HCT116 (cell line): ENCODE results near the gene PRRT1B. TPM values are rescaled to one million over a fixed set of nuclear protein-coding genes. Genes with fewer than 3 reads are reported as not detected.

Experiments
- ATAC-seq: fragments of 200-7000 bp; cut with Tn5 transposase; 2 replicates; pipeline ENCODE4 v1.9.1; 2020; ENCODE audit warnings: mild to moderate bottlenecking, moderate library complexity
- Bru-seq: library from RNA; stranded (reverse); fragments of 400-500 nt; gene quantifications from one replicate; lab custom pipeline; 2021; lab: Mats Ljungman, UMichigan
- BruChase-seq, 2 experiments: library from RNA; stranded (reverse); fragments of 400-500 nt; gene quantifications; one replicate each; lab custom pipeline; 2021; lab: Mats Ljungman, UMichigan
- BruUV-seq: library from RNA; stranded (reverse); fragments of 400-500 nt; replicated peaks from 2 replicates; lab custom pipeline; 2021; lab: Mats Ljungman, UMichigan
- CTCF ChIA-PET: fragments of 300-600 bp; sonication (Branson Sonifier 250); formaldehyde crosslinking; loops from one replicate; lab custom pipeline; 2021; ENCODE audit warnings: antibody characterized with exemption; lab: Charles Lee
- POLR2A ChIA-PET: fragments of 300-600, 350-600 bp; sonication (Branson Sonifier 250); formaldehyde crosslinking; loops from one replicate; lab custom pipeline; 2021; ENCODE audit warnings: antibody characterized with exemption; lab: Charles Lee
- RAD21 ChIA-PET, 2 experiments: fragments of 300-600 bp; sonication (Branson Sonifier 250); formaldehyde crosslinking; loops; one replicate each; lab custom pipeline; 2023; ENCODE audit warnings: low total read pairs in 2 of 2; ENCODE audit not compliant: uncharacterized antibody in 2 of 2, unreplicated experiment in 2 of 2, low non-redundant PET in 1 of 2; lab: Charles Lee
- DNase-seq: peaks from one replicate; pipeline ENCODE4 v3.0.0-alpha.2; 2010; ENCODE audit warnings: low read depth, low spot score
- H2AFZ ChIP-seq: fragments of 200-600 bp; shearing (Covaris generic), sonication (generic); 2 replicates; pipeline ENCODE4 v1.6.1; 2017; ENCODE audit warnings: low read depth, mixed run types, mixed read lengths, antibody characterized with exemption, low read length; ENCODE audit not compliant: poor library complexity, severe bottlenecking
- H3K27ac ChIP-seq: 2 replicates; pipeline ENCODE4 v1.5.1; 2012; ENCODE audit warnings: low read depth, low read length
- H3K27me3 ChIP-seq: fragments of 200-600 bp; sonication (generic); 2 replicates; pipeline ENCODE4 v1.6.1; 2016; ENCODE audit warnings: mixed run types, low read length, mixed read lengths; ENCODE audit not compliant: insufficient read depth
- H3K36me3 ChIP-seq, 2 experiments: fragments of 200-500 bp in 1 of 2; fragments of 200-600 bp in 1 of 2; sonication (Bioruptor generic) in 1 of 2; sonication (generic) in 1 of 2; 2 replicates each; pipeline versions ENCODE4 v1.5.1 to v1.6.1; 2014 to 2016; ENCODE audit warnings: low read length in 2 of 2, inconsistent platforms in 1 of 2, mixed read lengths in 1 of 2, mixed run types in 1 of 2; ENCODE audit not compliant: insufficient read depth in 2 of 2, control insufficient read depth in 1 of 2
- H3K4me1 ChIP-seq, 2 experiments: fragments of 200-600 bp in 1 of 2; sonication (generic) in 1 of 2; 2 replicates each; pipeline versions ENCODE4 v1.5.1 to v1.6.1; 2012 to 2017; ENCODE audit warnings: low read length in 2 of 2, inconsistent platforms in 1 of 2, mild to moderate bottlenecking in 1 of 2, mixed read lengths in 1 of 2, mixed run types in 1 of 2, moderate library complexity in 1 of 2; ENCODE audit not compliant: insufficient read depth in 2 of 2, control insufficient read depth in 1 of 2
- H3K4me2 ChIP-seq: fragments of 200-600 bp; sonication (generic); 2 replicates; pipeline ENCODE4 v1.6.1; 2017; ENCODE audit warnings: mixed run types, low read length, mixed read lengths
- H3K4me3 ChIP-seq, 2 experiments: fragments of 200-600 bp in 1 of 2; sonication (generic) in 1 of 2; replicated peaks in 1 of 2; 2 replicates each; pipeline ENCODE4 v1.5.1; 2011 to 2016; ENCODE audit warnings: low read length in 2 of 2, control low read depth in 1 of 2, low read depth in 1 of 2, mild to moderate bottlenecking in 1 of 2, mixed read lengths in 1 of 2, mixed run types in 1 of 2
- H3K79me2 ChIP-seq: fragments of 200-600 bp; sonication (generic); 2 replicates; pipeline ENCODE4 v1.6.1; 2017; ENCODE audit warnings: mild to moderate bottlenecking, mixed run types, low read length, moderate library complexity, mixed read lengths; ENCODE audit not compliant: insufficient read depth
- H3K9ac ChIP-seq: fragments of 200-600 bp; sonication (generic); 2 replicates; pipeline ENCODE4 v1.6.1; 2016; ENCODE audit warnings: low read length, mixed read lengths
- H3K9me2 ChIP-seq: fragments of 200-600 bp; sonication (generic), shearing (Covaris generic); 2 replicates; pipeline ENCODE4 v1.6.1; 2017; ENCODE audit warnings: mixed run types, mild to moderate bottlenecking, moderate library complexity; ENCODE audit not compliant: insufficient read depth
- H3K9me3 ChIP-seq, 2 experiments: fragments of 200-500 bp in 1 of 2; fragments of 200-600 bp in 1 of 2; sonication (Bioruptor generic) in 1 of 2; sonication (generic) in 1 of 2; 2 replicates each; pipeline ENCODE4 v1.6.1; 2014 to 2017; ENCODE audit warnings: low read length in 2 of 2, mixed read lengths in 2 of 2, inconsistent platforms in 1 of 2, low read depth in 1 of 2, mild to moderate bottlenecking in 1 of 2, mixed run types in 1 of 2, moderate library complexity in 1 of 2; ENCODE audit not compliant: control insufficient read depth in 1 of 2, insufficient read depth in 1 of 2
- H4K20me1 ChIP-seq: fragments of 200-600 bp; sonication (generic), shearing (Covaris generic); 2 replicates; pipeline ENCODE4 v1.6.1; 2017; ENCODE audit warnings: mixed run types, mild to moderate bottlenecking, moderate library complexity; ENCODE audit not compliant: insufficient read depth
- ATF3 ChIP-seq: IDR thresholded peaks from 2 replicates; pipeline ENCODE4 v1.6.1; 2012
- CEBPB ChIP-seq: IDR thresholded peaks from 2 replicates; pipeline ENCODE4 v1.6.1; 2012; ENCODE audit warnings: low read depth
- CTCF ChIP-seq, 3 experiments: fragments of 200-600 bp in 1 of 3; sonication (generic) in 1 of 3; IDR thresholded peaks in 2 of 3; conservative IDR thresholded peaks in 1 of 3; 2 replicates each; pipeline ENCODE4 v1.5.1; 2012 to 2017; ENCODE audit warnings: low read depth in 2 of 3, low read length in 2 of 3, antibody characterized with exemption in 1 of 3, borderline replicate concordance in 1 of 3, control low read depth in 1 of 3, mild to moderate bottlenecking in 1 of 3, mixed read lengths in 1 of 3, mixed run types in 1 of 3, moderate library complexity in 1 of 3; ENCODE audit not compliant: insufficient read depth in 1 of 3
- EGR1 ChIP-seq: IDR thresholded peaks from 2 replicates; pipeline ENCODE4 v1.6.1; 2012; ENCODE audit warnings: low read depth
- ELF1 ChIP-seq: IDR thresholded peaks from 2 replicates; pipeline ENCODE4 v1.6.1; 2012; ENCODE audit warnings: low read depth, borderline replicate concordance
- EZH2 ChIP-seq: fragments of 200-600 bp; sonication (generic); IDR thresholded peaks from 2 replicates; pipeline ENCODE4 v1.6.1; 2017; ENCODE audit warnings: antibody characterized with exemption, mixed run types
- EZH2phosphoT487 ChIP-seq: fragments of 200-600 bp; IDR thresholded peaks from 2 replicates; pipeline ENCODE4 v1.6.1; 2018; ENCODE audit warnings: antibody characterized with exemption, borderline replicate concordance
- JUND ChIP-seq: IDR thresholded peaks from 2 replicates; pipeline ENCODE4 v1.6.1; 2012
- POLR2A ChIP-seq: IDR thresholded peaks from 2 replicates; pipeline ENCODE4 v1.7.0; 2011; ENCODE audit warnings: borderline replicate concordance; ENCODE audit not compliant: insufficient read depth, insufficient read length; ENCODE audit errors: extremely low read depth
- RAD21 ChIP-seq: IDR thresholded peaks from 2 replicates; pipeline ENCODE4 v1.6.1; 2012; ENCODE audit warnings: low read depth, mild to moderate bottlenecking
- REST ChIP-seq: IDR thresholded peaks from 2 replicates; pipeline ENCODE4 v1.6.1; 2012; ENCODE audit warnings: low read depth
- SIN3A ChIP-seq: IDR thresholded peaks from 2 replicates; pipeline ENCODE4 v1.6.1; 2012; ENCODE audit warnings: low read depth
- SP1 ChIP-seq: IDR thresholded peaks from 2 replicates; pipeline ENCODE4 v1.6.1; 2012; ENCODE audit warnings: low read depth
- YY1 ChIP-seq: IDR thresholded peaks from 2 replicates; pipeline ENCODE4 v1.6.1; 2011; ENCODE audit warnings: low read length, low read depth, moderate library complexity, mild to moderate bottlenecking; ENCODE audit not compliant: insufficient replicate concordance; ENCODE audit errors: extremely low read depth
- ZBTB33 ChIP-seq: IDR thresholded peaks from 2 replicates; pipeline ENCODE4 v1.6.1; 2011; ENCODE audit warnings: mild to moderate bottlenecking, low read length, moderate library complexity; ENCODE audit not compliant: insufficient replicate concordance; ENCODE audit errors: extremely low read depth
- ZFX ChIP-seq: fragments of 450-650 bp; IDR thresholded peaks from 2 replicates; pipeline ENCODE4 v1.6.1; 2017
- ZNF274 ChIP-seq: fragments of 200-500 bp; sonication (Bioruptor generic); IDR thresholded peaks from 2 replicates; pipeline ENCODE4 v1.6.1; 2014; ENCODE audit warnings: mild to moderate bottlenecking, low read depth, low read length, inconsistent platforms
- intact Hi-C: fragments of 100-400 bp; cut with micrococcal nuclease; formaldehyde crosslinking; loops from 2 replicates; pipeline ENCODE4 v1.10.0; 2022
- long read RNA-seq: library from polyadenylated mRNA; unstranded; transcript quantifications from one replicate; pipeline ENCODE4 v2.0.0, GENCODE V29; 2021; ENCODE audit not compliant: unreplicated experiment
- polyA plus RNA-seq: library from polyadenylated mRNA; unstranded; fragments of >200 nt; gene quantifications from 2 replicates; pipeline ENCODE4 v1.2.1, GENCODE V29; 2012; ENCODE audit warnings: missing spikeins
- total RNA-seq: library from RNA; stranded (reverse); gene quantifications from one replicate; pipeline ENCODE4 v1.2.1, GENCODE V29; 2021; ENCODE audit not compliant: unreplicated experiment
- TF ChIP-seq, protein P1 (sequence below): IDR thresholded peaks from 2 replicates; pipeline ENCODE4 v1.6.1; 2012

PRRT1B gene
- total RNA-seq (not detected), Bru-seq, nascent RNA (percentile 16 among the genes with signal in this experiment), BruChase-seq, experiment 1, labeled RNA remaining after a 6-hour chase (percentile 23 among the genes with signal in this experiment), BruChase-seq, experiment 2, labeled RNA remaining after a 2-hour chase (percentile 13 among the genes with signal in this experiment)
- polyA plus RNA-seq = 0.10 TPM in 1 of 2 replicates, not detected in the other
- long read RNA-seq = 0 reads

DNA sequence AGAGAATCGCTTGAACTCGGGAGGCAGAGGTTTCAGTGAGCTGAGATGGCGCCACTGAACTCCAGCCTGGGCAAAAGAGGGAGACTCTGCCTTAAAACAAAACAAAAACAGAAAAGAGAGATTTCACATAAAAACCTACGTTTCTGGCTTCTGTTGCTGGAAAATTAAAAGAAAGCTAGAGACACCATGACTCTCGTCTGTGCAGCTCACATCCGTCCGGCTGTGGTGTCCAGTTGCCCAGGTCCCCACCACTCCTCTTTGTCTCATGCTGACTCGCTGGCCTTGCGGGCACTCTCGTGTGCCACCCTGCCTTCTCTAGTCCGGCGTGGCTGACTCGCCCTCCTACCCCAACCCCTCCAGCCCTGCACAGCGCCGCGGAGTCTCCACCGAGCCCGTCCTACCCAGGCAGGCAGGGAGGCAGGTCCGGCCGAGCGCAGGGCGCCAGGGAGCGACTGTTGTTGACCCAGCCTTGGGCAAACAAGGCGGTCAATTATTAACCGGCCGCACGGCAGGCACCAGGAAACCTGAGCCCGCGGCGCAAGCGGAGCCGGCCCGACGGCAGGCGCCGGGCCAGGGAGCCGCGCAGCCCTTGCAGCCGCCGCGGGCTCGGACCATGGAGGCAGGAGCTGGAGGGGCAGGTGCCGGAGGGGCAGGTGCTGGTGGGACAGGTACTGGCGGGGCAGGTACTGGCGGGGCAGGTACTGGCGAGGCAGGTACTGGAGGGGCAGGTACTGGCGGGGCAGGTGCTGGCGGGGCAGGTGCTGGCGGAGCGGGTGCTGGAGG is at the start of gene PRRT1B:
Gene PRRT1B (plus strand): TSS at position 521 of the 783 bp plus-strand sequence. CDS start 93 bp downstream, at position 614.
- POLR2A ChIA-PET = no interaction called here
- no peaks in the 10 kb centered on the region for H3K9me2 ChIP-seq
- RAD21 ChIA-PET = no interaction called here
- H2AFZ ChIP-seq = peak within 1 kb of the TSS; percentile 26
- ATAC-seq (peak; percentile 82), DNase-seq (no peak)
- CTCF ChIA-PET = no interaction called here
- no peaks in the 10 kb centered on the region for H3K36me3 ChIP-seq
- peak within 1 kb of the TSS in 1 of 2 experiments; percentile 44; a peak in 2 of 4 replicates for H3K4me3 ChIP-seq
- H3K79me2 ChIP-seq = no peaks in the 10 kb centered on the region
- H3K27ac ChIP-seq = no peak within 1 kb of the TSS; the same call in 1 of the 2 replicates
- intact Hi-C loops = no loop called here
- 0 out of 2 replicates have a peak within 1 kb of the TSS, but pooled peaks have one; percentile 6 for H3K9ac ChIP-seq
- H3K27me3 ChIP-seq = no peaks in the 10 kb centered on the region
- no peaks in the 10 kb centered on the region for H4K20me1 ChIP-seq
- no TSS peak for BruUV-seq
- peak within 1 kb of the TSS; percentile 72 for H3K4me2 ChIP-seq
- peaks cover 0 to 12% of the 10 kb centered on the region in 2 experiments; a peak in 2 of 4 replicates for H3K9me3 ChIP-seq
- H3K4me1 ChIP-seq = peaks cover 3 to 9% of the 10 kb centered on the region in 2 experiments; a peak in 1 of 4 replicates
- TF ChIP-seq ZBTB33 (no peak), SIN3A (no peak), POLR2A (no peak), CTCF (IDR thresholded peaks at IDR 0.05 in 2 of 3, conservative IDR thresholded peaks at IDR 0.05 in 1 of 3; ENCODE audit: borderline replicate concordance in 1 of 3, insufficient read depth in 1 of 3, low read depth in 2 of 3, low read length in 2 of 3) (no peak), SP1 (no peak), CEBPB (no peak), JUND (no peak), REST (no peak), RAD21 (no peak), YY1 (no peak), ZFX (no peak), EGR1 (no peak), EZH2phosphoT487 (no peak), ZNF274 (no peak), EZH2 (no peak), ELF1 (no peak), ATF3 (no peak)
- TF ChIP-seq, protein P1, sequence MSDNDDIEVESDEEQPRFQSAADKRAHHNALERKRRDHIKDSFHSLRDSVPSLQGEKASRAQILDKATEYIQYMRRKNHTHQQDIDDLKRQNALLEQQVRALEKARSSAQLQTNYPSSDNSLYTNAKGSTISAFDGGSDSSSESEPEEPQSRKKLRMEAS = no peak
